Measurements from ENCODE around the gene MYO18B.
"Not testable (repeated sequence)": the region's sequence is repeated elsewhere in the genome, so short reads cannot be mapped to it uniquely, and the experiment has no call there.

Gene MYO18B

DNA sequence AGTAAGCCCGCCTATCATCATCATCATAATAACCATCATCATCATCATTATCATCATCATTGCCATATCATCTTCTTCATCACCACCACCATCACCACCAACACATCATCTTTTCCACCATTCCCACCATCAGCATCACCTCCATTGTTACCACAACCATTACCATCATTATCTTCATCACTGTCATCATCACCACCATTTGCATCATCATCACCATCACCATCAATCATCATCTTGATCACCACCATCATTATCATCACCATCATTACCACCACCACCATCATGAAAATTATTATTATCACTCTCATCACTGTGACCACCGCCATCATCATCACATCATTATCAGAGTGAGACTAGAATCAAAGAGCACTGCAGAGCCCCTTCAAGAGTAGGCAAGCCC, 227.9 kb downstream of the MYO18B start:
- no peak for TF ChIP-seq CTCF (IDR thresholded peaks at IDR 0.05; ENCODE audit: low read depth, low read length)
- no peak for DNase-seq (ENCODE audit: low read depth, low spot score)
- H3K4me3 ChIP-seq (ENCODE audit: low read depth, low read length) = no peak overlapping the region
- in situ Hi-C loops (cut with HindIII; ENCODE audit: low sequenced_read_pairs) = no loop called here

GRCh38 chr22:25970374-25970911, 228.5 kb downstream of the MYO18B start:
- no peak for TF ChIP-seq CTCF (IDR thresholded peaks at IDR 0.05; ENCODE audit: low read depth, low read length)
- DNase-seq (ENCODE audit: low read depth, low spot score) = no peak
- H3K4me3 ChIP-seq (ENCODE audit: low read depth, low read length) = no peak overlapping the region
- in situ Hi-C loops (cut with HindIII; ENCODE audit: low sequenced_read_pairs) = no loop called here

- no peak for DNase-seq (ENCODE audit: low read depth, low spot score)
- in situ Hi-C loops (cut with HindIII; ENCODE audit: low sequenced_read_pairs) = no loop called here
- H3K4me3 ChIP-seq (ENCODE audit: low read depth, low read length) = no peak overlapping the region
- no peak for TF ChIP-seq CTCF (IDR thresholded peaks at IDR 0.05; ENCODE audit: low read depth, low read length)
These were observed 229.2 kb downstream of the MYO18B start for GRCh38 chr22:25970999-25971811.

DNA sequence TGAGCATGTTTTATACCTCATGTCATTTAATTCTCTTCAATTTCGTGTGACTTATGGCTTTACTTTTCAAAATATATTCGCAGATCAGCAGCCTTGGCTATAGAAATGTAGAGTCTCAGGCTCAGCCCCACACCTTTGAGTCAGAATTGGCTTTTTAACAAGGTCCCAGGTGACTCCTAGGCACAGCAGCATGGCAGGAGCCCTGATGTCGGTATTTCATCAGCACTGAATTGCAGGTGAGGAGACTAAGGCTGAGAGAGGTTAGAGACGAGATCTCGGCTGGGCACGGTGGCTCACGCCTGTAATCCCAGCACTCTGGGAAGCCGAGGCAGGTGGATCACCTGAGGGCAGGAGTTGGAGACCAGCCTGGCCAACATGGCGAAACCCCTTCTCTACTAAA, 230.4 kb downstream of the MYO18B start:
- DNase-seq (ENCODE audit: low read depth, low spot score) = no peak
- no peak overlapping the region for H3K4me3 ChIP-seq (ENCODE audit: low read depth, low read length)
- in situ Hi-C loops (cut with HindIII; ENCODE audit: low sequenced_read_pairs) = no loop called here
- no peak for TF ChIP-seq CTCF (IDR thresholded peaks at IDR 0.05; ENCODE audit: low read depth, low read length)

- H3K4me3 ChIP-seq (ENCODE audit: low read depth, low read length) = no peak overlapping the region
- in situ Hi-C loops (cut with HindIII; ENCODE audit: low sequenced_read_pairs) = no loop called here
- DNase-seq (ENCODE audit: low read depth, low spot score) = no peak
- TF ChIP-seq CTCF (IDR thresholded peaks at IDR 0.05; ENCODE audit: low read depth, low read length) = no peak
These were observed 234.4 kb downstream of the MYO18B start for GRCh38 chr22:25976356-25976755.

- DNase-seq (ENCODE audit: low read depth, low spot score) = no peak
- no peak overlapping the region for H3K4me3 ChIP-seq (ENCODE audit: low read depth, low read length)
- TF ChIP-seq CTCF (IDR thresholded peaks at IDR 0.05; ENCODE audit: low read depth, low read length) = no peak
- in situ Hi-C loops (cut with HindIII; ENCODE audit: low sequenced_read_pairs) = no loop called here
These were observed 238.0 kb downstream of the MYO18B start for GRCh38 chr22:25979968-25980367.

GRCh38 chr22:25984911-25985310, 242.9 kb downstream of the MYO18B start:
- in situ Hi-C loops (cut with HindIII; ENCODE audit: low sequenced_read_pairs); DNase-seq (ENCODE audit: low read depth, low spot score); H3K4me3 ChIP-seq (ENCODE audit: low read depth, low read length): not testable (repeated sequence)

All from astrocyte of the spinal cord (primary cell).